ENCODE results near the gene CNTN5.

CNTN5 gene

DNA sequence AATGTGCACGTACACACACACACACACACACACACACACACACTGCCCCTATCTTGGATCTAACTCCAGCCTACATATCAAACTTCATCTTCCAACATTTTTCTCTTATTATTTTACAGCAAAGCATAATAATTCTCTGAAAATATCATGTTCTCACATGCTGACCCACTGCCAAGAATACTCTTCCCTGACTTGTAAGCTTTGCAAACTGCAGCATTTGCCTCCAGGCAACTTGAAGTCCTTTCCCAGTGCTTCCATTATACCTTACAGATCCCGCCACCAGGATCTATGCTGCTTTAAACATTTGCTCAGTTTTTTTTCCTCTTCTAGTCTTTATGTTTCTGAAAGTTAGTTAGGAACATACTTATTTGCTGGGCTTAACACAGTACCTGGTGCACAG, 1183.0 kb downstream of the CNTN5 start:
- no peak overlapping the region for H3K27ac Mint-ChIP-seq
- H3K4me1 Mint-ChIP-seq: peaks cover 5% of the 10 kb centered on the region
- TF ChIP-seq, protein P1, sequence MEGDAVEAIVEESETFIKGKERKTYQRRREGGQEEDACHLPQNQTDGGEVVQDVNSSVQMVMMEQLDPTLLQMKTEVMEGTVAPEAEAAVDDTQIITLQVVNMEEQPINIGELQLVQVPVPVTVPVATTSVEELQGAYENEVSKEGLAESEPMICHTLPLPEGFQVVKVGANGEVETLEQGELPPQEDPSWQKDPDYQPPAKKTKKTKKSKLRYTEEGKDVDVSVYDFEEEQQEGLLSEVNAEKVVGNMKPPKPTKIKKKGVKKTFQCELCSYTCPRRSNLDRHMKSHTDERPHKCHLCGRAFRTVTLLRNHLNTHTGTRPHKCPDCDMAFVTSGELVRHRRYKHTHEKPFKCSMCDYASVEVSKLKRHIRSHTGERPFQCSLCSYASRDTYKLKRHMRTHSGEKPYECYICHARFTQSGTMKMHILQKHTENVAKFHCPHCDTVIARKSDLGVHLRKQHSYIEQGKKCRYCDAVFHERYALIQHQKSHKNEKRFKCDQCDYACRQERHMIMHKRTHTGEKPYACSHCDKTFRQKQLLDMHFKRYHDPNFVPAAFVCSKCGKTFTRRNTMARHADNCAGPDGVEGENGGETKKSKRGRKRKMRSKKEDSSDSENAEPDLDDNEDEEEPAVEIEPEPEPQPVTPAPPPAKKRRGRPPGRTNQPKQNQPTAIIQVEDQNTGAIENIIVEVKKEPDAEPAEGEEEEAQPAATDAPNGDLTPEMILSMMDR (IDR thresholded peaks at IDR 0.05; ENCODE audit: unreplicated experiment in 3 of 3): no peak
- no peaks in the 10 kb centered on the region for H3K36me3 Mint-ChIP-seq (ENCODE audit: low read depth)
- H3K4me3 Mint-ChIP-seq: no peak overlapping the region
- H3K9me3 Mint-ChIP-seq: no peaks in the 10 kb centered on the region
- no peaks in the 10 kb centered on the region for H3K27me3 Mint-ChIP-seq (ENCODE audit: low read depth)

DNA sequence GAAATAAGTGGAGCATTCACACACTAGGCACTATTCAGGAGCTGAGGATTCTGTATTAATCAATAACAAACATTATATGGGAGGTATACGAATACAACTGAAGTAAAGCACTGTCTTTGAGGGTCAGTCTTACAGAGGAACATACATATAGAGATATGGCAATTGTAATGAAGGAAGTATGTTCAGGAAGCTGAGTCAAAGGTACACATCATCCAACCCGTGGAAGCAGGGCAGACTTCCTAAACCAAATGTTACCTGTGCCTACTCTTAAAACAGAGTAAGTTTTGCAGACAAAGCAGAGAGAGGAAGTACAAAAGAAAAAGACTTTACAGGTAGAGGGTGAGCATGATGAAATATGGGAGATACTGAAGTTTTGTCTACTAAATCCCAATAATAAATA, 1185.2 kb downstream of the CNTN5 start:
- Mint-ChIP-seq H3K27me3 (ENCODE audit: low read depth) (no peaks in the 10 kb centered on the region), H3K27ac (no peak overlapping the region), H3K4me1 (peaks cover 5% of the 10 kb centered on the region), H3K4me3 (no peak overlapping the region), H3K9me3 (no peaks in the 10 kb centered on the region), H3K36me3 (ENCODE audit: low read depth) (no peaks in the 10 kb centered on the region)
- TF ChIP-seq, protein P1 (IDR thresholded peaks at IDR 0.05; ENCODE audit: unreplicated experiment in 3 of 3): no peak

DNA sequence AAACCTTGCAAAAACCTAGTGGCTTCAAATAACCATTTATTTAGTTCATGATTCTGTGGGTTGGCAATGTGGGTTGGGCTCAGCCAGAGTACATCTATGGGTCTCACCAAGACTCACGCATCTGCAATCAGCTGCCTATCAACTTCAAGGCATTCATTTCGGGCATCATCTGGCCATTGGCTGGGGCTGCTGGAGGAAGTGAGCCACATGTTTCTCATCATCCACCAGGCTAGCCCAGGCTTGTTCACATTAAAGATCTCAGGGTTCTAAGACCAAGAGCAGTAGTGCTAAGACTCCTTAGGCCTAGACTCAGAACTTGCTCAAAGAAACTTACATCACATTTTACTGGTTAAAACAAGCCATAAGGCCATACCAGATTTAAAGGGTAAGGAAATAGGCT, 1187.5 kb downstream of the CNTN5 start:
- Mint-ChIP-seq H3K9me3 (no peaks in the 10 kb centered on the region), H3K36me3 (ENCODE audit: low read depth) (no peaks in the 10 kb centered on the region)
- TF ChIP-seq, protein P1 (IDR thresholded peaks at IDR 0.05; ENCODE audit: unreplicated experiment in 3 of 3): no peak

DNA sequence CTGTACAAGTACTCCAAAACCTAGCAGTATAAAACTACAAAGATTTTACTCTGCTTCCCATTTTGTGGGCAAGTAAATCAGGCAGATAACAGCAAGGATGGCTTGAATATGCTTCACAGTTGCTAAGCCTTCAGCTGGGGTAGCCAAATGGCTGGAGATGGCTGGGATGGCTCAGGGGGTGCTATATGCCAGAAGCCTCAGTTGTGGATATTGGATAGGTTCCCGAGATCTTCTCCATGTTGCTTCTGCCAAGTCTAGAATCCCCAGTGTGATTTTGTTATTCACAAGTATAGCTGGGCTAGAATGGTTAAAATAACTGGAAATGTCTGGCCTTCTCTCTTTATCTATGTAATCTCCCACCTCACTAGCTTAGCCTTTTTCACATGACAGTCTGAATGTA, 1194.0 kb downstream of the CNTN5 start:
- H3K27me3 Mint-ChIP-seq (ENCODE audit: low read depth): no peaks in the 10 kb centered on the region
- H3K4me1 Mint-ChIP-seq: no peaks in the 10 kb centered on the region
- TF ChIP-seq, protein P1 (IDR thresholded peaks at IDR 0.05; ENCODE audit: unreplicated experiment in 3 of 3): no peak
- H3K27ac Mint-ChIP-seq: no peak overlapping the region
- H3K36me3 Mint-ChIP-seq (ENCODE audit: low read depth): no peaks in the 10 kb centered on the region
- H3K4me3 Mint-ChIP-seq: no peak overlapping the region
- H3K9me3 Mint-ChIP-seq: no peaks in the 10 kb centered on the region

More for the DNA sequence above, 1187.5 kb downstream of the CNTN5 start:
- Mint-ChIP-seq H3K4me1 (peaks cover 5% of the 10 kb centered on the region), H3K27ac (no peak overlapping the region), H3K4me3 (no peak overlapping the region), H3K27me3 (ENCODE audit: low read depth) (no peaks in the 10 kb centered on the region)

DNA sequence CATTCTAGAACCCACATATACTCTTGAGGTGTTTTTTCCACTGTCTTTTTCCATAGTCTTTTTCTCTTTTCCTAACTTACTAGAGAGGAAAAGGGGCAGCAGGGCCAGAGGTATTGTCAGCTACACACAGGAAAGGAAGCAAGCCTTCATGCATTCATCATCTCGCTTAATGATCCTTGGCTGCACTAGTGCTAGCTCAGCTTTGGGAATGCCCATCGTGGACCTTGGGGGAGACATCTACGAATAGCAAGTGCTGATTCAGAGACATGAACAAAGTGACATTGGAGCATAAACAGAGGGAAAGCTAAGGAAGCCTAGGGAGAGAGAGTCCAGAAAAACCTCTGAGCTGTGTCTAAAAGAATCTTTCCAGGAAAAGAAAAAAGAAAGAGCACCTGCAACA, 1200.1 kb downstream of the CNTN5 start:
- no peaks in the 10 kb centered on the region for H3K36me3 Mint-ChIP-seq (ENCODE audit: low read depth)

DNA sequence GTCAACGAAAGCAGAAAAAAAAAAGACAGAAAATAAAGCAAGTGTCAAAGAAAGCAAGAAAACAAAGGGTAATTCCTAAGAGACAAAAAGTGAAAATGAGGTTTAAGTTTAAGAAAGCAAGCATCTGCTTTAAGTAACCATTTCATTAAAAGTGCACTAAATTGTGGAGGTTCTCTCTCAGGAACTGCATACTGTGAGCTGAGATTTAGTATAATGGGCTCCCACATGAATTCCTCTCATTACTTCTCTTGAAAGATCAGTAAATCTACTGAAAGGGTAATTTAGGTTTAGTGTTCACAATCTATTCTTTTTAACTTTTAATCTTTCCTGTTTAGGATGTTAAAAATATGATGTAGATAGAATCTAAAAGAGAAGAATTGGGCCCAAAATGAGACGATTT, 1201.0 kb downstream of the CNTN5 start:
- H3K4me1 Mint-ChIP-seq: peaks cover 18% of the 10 kb centered on the region
- H3K27ac Mint-ChIP-seq: peak overlapping the region; percentile 17 to 48 (median 43)
- H3K4me3 Mint-ChIP-seq: no peak overlapping the region
- H3K9me3 Mint-ChIP-seq: no peaks in the 10 kb centered on the region
- TF ChIP-seq, protein P1 (IDR thresholded peaks at IDR 0.05; ENCODE audit: unreplicated experiment in 3 of 3): no peak
- no peaks in the 10 kb centered on the region for H3K27me3 Mint-ChIP-seq (ENCODE audit: low read depth)
- H3K36me3 Mint-ChIP-seq (ENCODE audit: low read depth): no peaks in the 10 kb centered on the region

More for the DNA sequence above, 1200.1 kb downstream of the CNTN5 start:
- Mint-ChIP-seq H3K4me3 (no peak overlapping the region), H3K27me3 (ENCODE audit: low read depth) (no peaks in the 10 kb centered on the region), H3K27ac (peak overlapping the region; percentile 4 to 48 (median 17)), H3K4me1 (peaks cover 13% of the 10 kb centered on the region), H3K9me3 (no peaks in the 10 kb centered on the region)
- TF ChIP-seq, protein P1 (IDR thresholded peaks at IDR 0.05; ENCODE audit: unreplicated experiment in 3 of 3): no peak
